ENCODE data around the gene UBE2J2.

DNA sequence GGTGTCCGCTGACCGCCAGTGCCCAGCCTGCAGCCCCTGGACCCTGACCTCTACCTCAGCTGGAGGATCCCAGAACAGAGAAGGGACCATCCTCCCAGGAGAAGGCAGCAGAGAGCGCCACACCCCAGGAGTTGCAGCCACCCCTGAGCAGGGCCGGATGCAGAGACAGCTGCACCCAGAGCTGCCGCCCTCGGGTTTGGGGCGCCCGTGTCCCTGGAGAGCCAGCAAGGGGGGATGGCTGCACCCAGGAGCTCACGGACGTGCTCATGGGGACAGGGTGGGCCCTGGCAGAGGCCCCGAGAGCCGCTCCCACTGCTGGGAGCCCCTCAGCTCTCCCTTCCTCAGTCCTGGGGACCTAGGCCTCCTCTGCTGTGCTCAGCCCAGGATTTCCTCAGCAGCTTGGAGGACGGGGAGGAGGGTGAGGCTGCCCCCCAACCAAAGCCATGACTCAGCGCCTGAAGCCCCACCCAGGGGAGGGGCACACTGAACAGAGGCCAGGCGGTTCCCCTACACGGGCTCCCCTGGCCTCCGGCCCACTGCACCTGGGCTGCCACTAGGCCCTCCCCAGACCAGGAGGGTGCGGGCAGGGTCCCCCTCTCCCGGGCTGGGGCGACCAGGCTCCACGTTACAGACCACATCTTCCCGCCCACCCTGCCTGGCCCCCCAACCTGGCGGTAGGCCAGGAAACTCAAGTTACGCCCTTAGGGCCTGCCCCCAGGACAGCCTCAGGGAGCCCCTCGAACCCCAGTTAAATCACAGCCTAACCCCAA lies 31.8 kb upstream of the UBE2J2 start:
- TF ChIP-seq EZH2 (IDR thresholded peaks at IDR 0.05) = no peak
- TF ChIP-seq, protein P1, sequence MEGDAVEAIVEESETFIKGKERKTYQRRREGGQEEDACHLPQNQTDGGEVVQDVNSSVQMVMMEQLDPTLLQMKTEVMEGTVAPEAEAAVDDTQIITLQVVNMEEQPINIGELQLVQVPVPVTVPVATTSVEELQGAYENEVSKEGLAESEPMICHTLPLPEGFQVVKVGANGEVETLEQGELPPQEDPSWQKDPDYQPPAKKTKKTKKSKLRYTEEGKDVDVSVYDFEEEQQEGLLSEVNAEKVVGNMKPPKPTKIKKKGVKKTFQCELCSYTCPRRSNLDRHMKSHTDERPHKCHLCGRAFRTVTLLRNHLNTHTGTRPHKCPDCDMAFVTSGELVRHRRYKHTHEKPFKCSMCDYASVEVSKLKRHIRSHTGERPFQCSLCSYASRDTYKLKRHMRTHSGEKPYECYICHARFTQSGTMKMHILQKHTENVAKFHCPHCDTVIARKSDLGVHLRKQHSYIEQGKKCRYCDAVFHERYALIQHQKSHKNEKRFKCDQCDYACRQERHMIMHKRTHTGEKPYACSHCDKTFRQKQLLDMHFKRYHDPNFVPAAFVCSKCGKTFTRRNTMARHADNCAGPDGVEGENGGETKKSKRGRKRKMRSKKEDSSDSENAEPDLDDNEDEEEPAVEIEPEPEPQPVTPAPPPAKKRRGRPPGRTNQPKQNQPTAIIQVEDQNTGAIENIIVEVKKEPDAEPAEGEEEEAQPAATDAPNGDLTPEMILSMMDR (IDR thresholded peaks at IDR 0.05) = no peak
- no peak for TF ChIP-seq EZH2phosphoT487 (IDR thresholded peaks at IDR 0.05)
